ENCODE data around the gene OR51B2.

- TF ChIP-seq, protein P1, sequence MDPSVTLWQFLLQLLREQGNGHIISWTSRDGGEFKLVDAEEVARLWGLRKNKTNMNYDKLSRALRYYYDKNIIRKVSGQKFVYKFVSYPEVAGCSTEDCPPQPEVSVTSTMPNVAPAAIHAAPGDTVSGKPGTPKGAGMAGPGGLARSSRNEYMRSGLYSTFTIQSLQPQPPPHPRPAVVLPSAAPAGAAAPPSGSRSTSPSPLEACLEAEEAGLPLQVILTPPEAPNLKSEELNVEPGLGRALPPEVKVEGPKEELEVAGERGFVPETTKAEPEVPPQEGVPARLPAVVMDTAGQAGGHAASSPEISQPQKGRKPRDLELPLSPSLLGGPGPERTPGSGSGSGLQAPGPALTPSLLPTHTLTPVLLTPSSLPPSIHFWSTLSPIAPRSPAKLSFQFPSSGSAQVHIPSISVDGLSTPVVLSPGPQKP (IDR thresholded peaks at IDR 0.05; ENCODE audit: low read depth, low read length), result no peak
- TF ChIP-seq POLR2AphosphoS5 (IDR thresholded peaks at IDR 0.05; ENCODE audit: low read length) (no peak), ASH2L (IDR thresholded peaks at IDR 0.05; ENCODE audit: borderline replicate concordance, low read depth) (no peak), EZH2 (IDR thresholded peaks at IDR 0.05; ENCODE audit: borderline replicate concordance, control insufficient read depth, low read depth, low read length) (no peak), POLR2A (IDR thresholded peaks at IDR 0.05; ENCODE audit: low read depth, low read length) (no peak), CBX5 (IDR thresholded peaks at IDR 0.05; ENCODE audit: low read depth) (no peak), EP300 (IDR thresholded peaks at IDR 0.05; ENCODE audit: borderline replicate concordance in 1 of 2, control insufficient read depth in 1 of 2, low read depth in 2 of 2, low read length in 2 of 2) (no peak)
- TF ChIP-seq, protein P2, sequence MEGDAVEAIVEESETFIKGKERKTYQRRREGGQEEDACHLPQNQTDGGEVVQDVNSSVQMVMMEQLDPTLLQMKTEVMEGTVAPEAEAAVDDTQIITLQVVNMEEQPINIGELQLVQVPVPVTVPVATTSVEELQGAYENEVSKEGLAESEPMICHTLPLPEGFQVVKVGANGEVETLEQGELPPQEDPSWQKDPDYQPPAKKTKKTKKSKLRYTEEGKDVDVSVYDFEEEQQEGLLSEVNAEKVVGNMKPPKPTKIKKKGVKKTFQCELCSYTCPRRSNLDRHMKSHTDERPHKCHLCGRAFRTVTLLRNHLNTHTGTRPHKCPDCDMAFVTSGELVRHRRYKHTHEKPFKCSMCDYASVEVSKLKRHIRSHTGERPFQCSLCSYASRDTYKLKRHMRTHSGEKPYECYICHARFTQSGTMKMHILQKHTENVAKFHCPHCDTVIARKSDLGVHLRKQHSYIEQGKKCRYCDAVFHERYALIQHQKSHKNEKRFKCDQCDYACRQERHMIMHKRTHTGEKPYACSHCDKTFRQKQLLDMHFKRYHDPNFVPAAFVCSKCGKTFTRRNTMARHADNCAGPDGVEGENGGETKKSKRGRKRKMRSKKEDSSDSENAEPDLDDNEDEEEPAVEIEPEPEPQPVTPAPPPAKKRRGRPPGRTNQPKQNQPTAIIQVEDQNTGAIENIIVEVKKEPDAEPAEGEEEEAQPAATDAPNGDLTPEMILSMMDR (IDR thresholded peaks at IDR 0.05 in 2 of 3, conservative IDR thresholded peaks at IDR 0.05 in 1 of 3; ENCODE audit: control insufficient read depth in 2 of 3, extremely low read depth in 1 of 3, insufficient read depth in 1 of 3, low read depth in 3 of 3, low read length in 3 of 3), result no peak
These were observed 42.8 kb upstream of the OR51B2 start for GRCh38 chr11:5366856-5367255.

Measured in GM12878 (cell line).